Esophagus squamous epithelium (tissue), 5 donors: ENCODE results near the gene CLOCK. TPM values are rescaled to one million over a fixed set of nuclear protein-coding genes. Genes with fewer than 3 reads are reported as not detected.

Source experiments
- DNase-seq: peaks from one replicate; lab custom pipeline; 2025; lab: John Stamatoyannopoulos, UW
- H3K27ac ChIP-seq, 4 donors: fragments of 200-600 bp; sonication (generic); one replicate each; pipeline ENCODE4 v1.5.1; 2016 to 2019; ENCODE audit warnings: mild to moderate bottlenecking in 1 of 4
- H3K27me3 ChIP-seq, 4 donors: fragments of 200-600 bp; sonication (generic); 1 replicate in 3 of 4; 2 replicates in 1 of 4; pipeline versions ENCODE4 v1.5.1 to v1.6.0; 2017 to 2021; ENCODE audit warnings: antibody characterized with exemption in 1 of 4
- H3K36me3 ChIP-seq, 3 donors: fragments of 200-600 bp; sonication (generic); one replicate each; pipeline ENCODE4 v1.5.1; 2016 to 2019
- H3K4me1 ChIP-seq, 3 donors: fragments of 200-600 bp; sonication (generic); one replicate each; pipeline ENCODE4 v1.5.1; 2017 to 2019
- H3K4me3 ChIP-seq, 4 donors: fragments of 200-600 bp; sonication (generic); 1 replicate in 3 of 4; 2 replicates in 1 of 4; pipeline ENCODE4 v1.5.1; 2016 to 2019; ENCODE audit warnings: mild to moderate bottlenecking in 2 of 4, moderate library complexity in 1 of 4
- H3K9me3 ChIP-seq, 3 donors: fragments of 200-600 bp; sonication (generic); one replicate each; pipeline ENCODE4 v1.5.1; 2016 to 2019
- CTCF ChIP-seq, 6 experiments: fragments of 450-650 bp in 4 of 6; fragments of 200-600 bp in 2 of 6; sonication (generic) in 2 of 6; IDR thresholded peaks; one replicate each; pipeline ENCODE4 v1.5.1; 2016 to 2019; ENCODE audit warnings: antibody characterized with exemption in 6 of 6, mild to moderate bottlenecking in 4 of 6, moderate library complexity in 4 of 6
- POLR2A ChIP-seq, 4 donors: fragments of 450-650 bp; IDR thresholded peaks; one replicate each; pipeline ENCODE4 v1.6.1; 2017; ENCODE audit warnings: antibody characterized with exemption in 4 of 4, mild to moderate bottlenecking in 4 of 4, moderate library complexity in 3 of 4
- WGBS, 2 donors: methylation state at CpG; one replicate each; pipeline ENCODE4 v1.1.5; 2018; 5-methylcytosine and 5-hydroxymethylcytosine counted together
- intact Hi-C: fragments of 100-400 bp; cut with DNase I; formaldehyde crosslinking; loops from one replicate; pipeline ENCODE4 v1.15.0; 2022
- total RNA-seq, 4 donors: library from RNA; depleted of rRNA; stranded (reverse); fragments of >200 nt; gene quantifications; one replicate each; pipeline ENCODE4 v1.1.0, GENCODE V29; 2016
- donor health status: DM: yes; HTN: yes; CAD: no.

Gene CLOCK
- total RNA-seq, 4 donors from 2014 or later, result 15.2 to 39.3 (median 32.6) TPM

GRCh38 chr4:55437823-55438222 is 108.9 kb downstream of the CLOCK start:
- Histone ChIP-seq H3K36me3 (peaks cover 0 to 98% (median 10%) of the 10 kb centered on the region in 3 donors), H3K4me3 (no peak overlapping the region), H3K27me3 (no peaks in the 10 kb centered on the region), H3K27ac (no peak overlapping the region), H3K9me3 (no peaks in the 10 kb centered on the region), H3K4me1 (peaks cover 0 to 5% (median 0%) of the 10 kb centered on the region in 3 donors)
- WGBS, 2 donors, result 84 to 86% methylated on average over 3 of the region's 3 CpGs
- TF ChIP-seq POLR2A (IDR thresholded peaks at IDR 0.05), result no peak
- TF ChIP-seq CTCF (IDR thresholded peaks at IDR 0.05), result no peak
- no peak for DNase-seq
- intact Hi-C loops, result no loop called here

- Histone ChIP-seq H3K27ac (no peak overlapping the region), H3K9me3 (no peaks in the 10 kb centered on the region), H3K4me1 (peaks cover 0 to 5% (median 0%) of the 10 kb centered on the region in 3 donors), H3K36me3 (peaks cover 0 to 98% (median 10%) of the 10 kb centered on the region in 3 donors), H3K27me3 (no peaks in the 10 kb centered on the region), H3K4me3 (no peak overlapping the region)
- intact Hi-C loops, result no loop called here
- no peak for DNase-seq
- WGBS, 2 donors, result 78 to 87% methylated on average over 5 of the region's 5 CpGs
- no peak for TF ChIP-seq POLR2A (IDR thresholded peaks at IDR 0.05)
- TF ChIP-seq CTCF (IDR thresholded peaks at IDR 0.05), result no peak
These were observed 109.3 kb downstream of the CLOCK start for GRCh38 chr4:55437356-55437796.

GRCh38 chr4:55435141-55435841 is 111.4 kb downstream of the CLOCK start:
- intact Hi-C loops, result no loop called here
- no peaks in the 10 kb centered on the region for H3K27me3 ChIP-seq
- TF ChIP-seq CTCF (IDR thresholded peaks at IDR 0.05) (peak in 2 of 6 experiments; percentile 24 to 42), POLR2A (IDR thresholded peaks at IDR 0.05) (no peak)
- DNase-seq, result no peak
- no peak overlapping the region for H3K4me3 ChIP-seq
- 32 to 55% methylated on average over 3 of the region's 3 CpGs for WGBS, 2 donors
- H3K36me3 ChIP-seq, result peaks cover 4 to 96% (median 16%) of the 10 kb centered on the region in 3 donors
- no peak overlapping the region for H3K27ac ChIP-seq
- no peaks in the 10 kb centered on the region for H3K4me1 ChIP-seq
- no peaks in the 10 kb centered on the region for H3K9me3 ChIP-seq

- DNase-seq, result no peak
- 75 to 76% methylated on average over 6 of the region's 6 CpGs for WGBS, 2 donors
- no peak overlapping the region for H3K27ac ChIP-seq
- H3K27me3 ChIP-seq, result no peaks in the 10 kb centered on the region
- intact Hi-C loops, result no loop called here
- no peak overlapping the region for H3K4me3 ChIP-seq
- H3K9me3 ChIP-seq, result no peaks in the 10 kb centered on the region
- H3K36me3 ChIP-seq, result peaks cover 4 to 98% (median 26%) of the 10 kb centered on the region in 3 donors
- no peak for TF ChIP-seq CTCF (IDR thresholded peaks at IDR 0.05)
- TF ChIP-seq POLR2A (IDR thresholded peaks at IDR 0.05), result no peak
- no peaks in the 10 kb centered on the region for H3K4me1 ChIP-seq
These were observed 114.9 kb downstream of the CLOCK start for GRCh38 chr4:55431710-55432336.

GRCh38 chr4:55424791-55425190 is 121.9 kb downstream of the CLOCK start:
- H3K27ac ChIP-seq, result no peak overlapping the region
- no peaks in the 10 kb centered on the region for H3K27me3 ChIP-seq
- H3K4me1 ChIP-seq, result peaks cover 0 to 19% (median 0%) of the 10 kb centered on the region in 3 donors
- no peak for DNase-seq
- H3K9me3 ChIP-seq, result no peaks in the 10 kb centered on the region
- intact Hi-C loops, result no loop called here
- H3K36me3 ChIP-seq, result peaks cover 16 to 100% (median 32%) of the 10 kb centered on the region in 3 donors
- H3K4me3 ChIP-seq, result no peak overlapping the region
- WGBS, 2 donors, result 82 to 86% methylated on average over 3 of the region's 3 CpGs
- TF ChIP-seq CTCF (IDR thresholded peaks at IDR 0.05), result no peak
- TF ChIP-seq POLR2A (IDR thresholded peaks at IDR 0.05), result no peak
